Stimulated activated naive B cell treated with anti-CD40 and anti-IgM and Interleukin-4, amounts not matched to agents 10 μg/mL and 1 μg/mL and 100 μg/mL, for 72 hours (primary cell): ENCODE data around the gene PEX1.

Source experiments
- ATAC-seq, 2 donors: fragments of 150-1000 bp; cut with Tn5 transposase; replicated peaks; 2 replicates each; pipeline ENCODE4 v1.10.0; 2021; ENCODE audit warnings: moderate library complexity in 1 of 2
- DNase-seq: peaks from one replicate; pipeline ENCODE4 v3.0.0; 2021
- H3K27ac Mint-ChIP-seq: one replicate; pipeline ENCODE4 v1.8.0; 2022; ENCODE audit warnings: mild to moderate bottlenecking, mixed read lengths
- H3K27me3 Mint-ChIP-seq, 2 donors: one replicate each; pipeline ENCODE4 v1.8.0; 2022; ENCODE audit warnings: mixed read lengths in 2 of 2
- H3K36me3 Mint-ChIP-seq, 2 donors: one replicate each; pipeline ENCODE4 v1.8.0; 2022; ENCODE audit warnings: mixed read lengths in 2 of 2, mild to moderate bottlenecking in 1 of 2
- H3K4me1 Mint-ChIP-seq, 2 donors: one replicate each; pipeline ENCODE4 v1.8.0; 2022; ENCODE audit warnings: mixed read lengths in 2 of 2, mild to moderate bottlenecking in 1 of 2
- H3K4me3 Mint-ChIP-seq, 2 donors: one replicate each; pipeline ENCODE4 v1.8.0; 2022; ENCODE audit warnings: mild to moderate bottlenecking in 2 of 2, mixed read lengths in 2 of 2, moderate library complexity in 1 of 2
- H3K9me3 Mint-ChIP-seq, 2 donors: one replicate each; pipeline ENCODE4 v1.8.0; 2022; ENCODE audit warnings: mixed read lengths in 2 of 2, mild to moderate bottlenecking in 1 of 2

PEX1 gene

DNA sequence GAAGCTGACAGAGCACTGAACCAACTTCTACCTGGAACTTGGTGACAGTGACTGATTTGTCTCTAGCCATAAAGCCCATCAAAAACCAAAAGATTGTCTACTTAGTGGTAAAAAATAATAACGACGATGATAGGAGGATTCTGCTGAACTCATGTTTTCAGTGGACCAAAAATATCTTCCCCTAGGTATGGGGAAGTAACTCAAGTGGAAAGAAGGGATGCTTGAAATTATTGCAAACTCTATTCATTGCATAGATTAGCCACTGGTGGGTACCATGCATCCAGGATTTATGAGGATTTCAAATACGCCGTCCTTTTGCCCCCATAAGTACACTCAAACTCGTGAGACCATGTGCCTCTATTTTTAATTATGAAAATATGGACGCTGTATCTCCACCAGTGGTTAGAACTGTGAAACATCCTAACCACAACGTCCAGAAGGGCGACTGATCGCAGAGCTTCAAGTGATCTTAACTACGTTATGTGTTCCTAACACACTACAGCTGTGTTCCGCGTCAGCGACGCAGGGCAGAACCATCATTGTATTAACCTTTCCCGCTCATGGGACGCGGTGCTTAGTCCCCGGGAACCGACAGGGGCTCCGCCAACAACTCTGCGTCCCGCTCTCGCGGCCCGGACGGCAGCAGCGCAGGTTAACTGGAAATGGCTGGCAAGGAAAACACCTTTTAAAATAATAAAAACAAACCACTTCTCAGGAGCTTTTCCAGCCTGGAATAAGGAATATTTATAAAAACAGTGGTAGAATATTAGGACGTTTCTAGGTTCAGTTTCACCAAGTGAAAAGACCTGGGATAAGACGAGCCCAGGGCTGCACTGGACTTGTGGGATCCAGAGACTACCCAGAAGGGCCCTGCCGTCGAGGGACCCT, 776 bp downstream of the PEX1 start:
- peak overlapping the region; percentile 87 to 91 for H3K4me3 Mint-ChIP-seq
- H3K27me3 Mint-ChIP-seq = no peaks in the 10 kb centered on the region
- peaks cover 9 to 16% of the 10 kb centered on the region in 2 donors for H3K36me3 Mint-ChIP-seq
- DNase-seq (peak; percentile 48), ATAC-seq (peak; percentile 52 to 59)
- H3K9me3 Mint-ChIP-seq = no peaks in the 10 kb centered on the region
- H3K4me1 Mint-ChIP-seq = peaks cover 9 to 12% of the 10 kb centered on the region in 2 donors
- H3K27ac Mint-ChIP-seq = peak overlapping the region; percentile 95

DNA sequence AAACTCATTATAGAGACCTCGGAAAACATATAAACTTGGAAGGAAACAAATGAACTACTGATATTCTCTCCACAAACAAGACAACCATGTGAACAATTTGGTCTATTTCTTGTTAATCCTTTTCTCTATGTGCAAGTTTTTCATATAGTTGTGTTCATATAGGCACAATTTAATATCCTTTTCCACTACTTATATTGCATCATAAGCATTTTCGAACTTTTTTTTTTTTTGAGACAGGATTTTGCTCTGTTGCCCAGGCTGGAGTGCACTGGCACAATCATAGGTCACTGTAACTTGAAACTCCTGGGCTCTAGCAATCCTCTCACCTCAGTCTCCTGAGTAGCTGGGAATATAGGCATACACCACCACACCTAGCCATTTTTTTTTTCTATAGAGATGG, 5.2 kb downstream of the PEX1 start:
- H3K36me3 Mint-ChIP-seq = peaks cover 0 to 2% of the 10 kb centered on the region in 2 donors
- no peaks in the 10 kb centered on the region for H3K9me3 Mint-ChIP-seq
- DNase-seq (no peak), ATAC-seq (no peak)
- H3K27ac Mint-ChIP-seq = no peak overlapping the region
- H3K4me1 Mint-ChIP-seq = peaks cover 7 to 9% of the 10 kb centered on the region in 2 donors
- H3K4me3 Mint-ChIP-seq = no peak overlapping the region
- no peaks in the 10 kb centered on the region for H3K27me3 Mint-ChIP-seq

DNA sequence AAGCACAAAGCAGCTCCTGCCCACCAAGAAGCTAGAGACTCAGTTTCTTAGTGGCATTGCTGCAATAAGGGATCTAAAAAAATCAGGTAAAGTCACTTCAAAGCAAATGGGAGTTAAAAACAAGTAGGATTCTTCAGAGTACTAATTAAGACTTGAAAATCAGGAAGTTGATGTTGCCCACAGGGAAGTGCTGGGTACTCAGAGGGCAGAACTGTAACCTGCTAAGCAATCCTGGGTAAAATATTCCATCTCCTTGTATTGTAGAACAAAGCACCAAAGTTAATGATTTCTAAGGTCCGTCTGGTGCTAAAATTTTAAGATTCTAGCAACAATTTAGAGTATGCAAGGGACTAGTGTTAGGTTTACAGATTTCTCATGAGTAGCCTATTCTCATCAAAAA, 8.3 kb downstream of the PEX1 start:
- Mint-ChIP-seq H3K36me3 (peaks cover 9 to 18% of the 10 kb centered on the region in 2 donors), H3K27me3 (no peaks in the 10 kb centered on the region), H3K27ac (no peak overlapping the region), H3K4me3 (no peak overlapping the region), H3K4me1 (peaks cover 0 to 6% of the 10 kb centered on the region in 2 donors), H3K9me3 (no peaks in the 10 kb centered on the region)
- DNase-seq = no peak
- no peak for ATAC-seq

DNA sequence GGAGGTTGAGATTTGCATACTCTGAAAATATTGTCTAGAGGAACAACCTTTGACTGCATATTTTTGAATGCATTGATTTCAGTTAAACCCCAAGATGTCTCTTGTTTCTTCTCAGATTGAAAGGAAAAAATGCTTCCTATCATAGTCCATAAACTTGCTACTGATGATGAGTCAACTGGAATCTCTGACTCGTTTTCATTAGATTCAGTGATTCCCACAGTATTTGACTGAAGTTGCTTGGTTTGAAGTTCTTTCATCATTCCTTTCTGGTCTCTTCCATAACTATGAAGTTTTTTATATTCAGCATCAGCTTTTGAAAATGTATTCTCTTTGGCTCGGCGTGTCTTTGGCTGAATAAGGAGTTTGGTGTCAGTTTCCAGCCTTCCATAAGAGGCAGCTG, 10.7 kb downstream of the PEX1 start:
- Mint-ChIP-seq H3K27ac (no peak overlapping the region), H3K4me1 (peaks cover 0 to 6% of the 10 kb centered on the region in 2 donors), H3K9me3 (no peaks in the 10 kb centered on the region), H3K4me3 (no peak overlapping the region), H3K27me3 (no peaks in the 10 kb centered on the region), H3K36me3 (peaks cover 9 to 26% of the 10 kb centered on the region in 2 donors)
- no peak for DNase-seq
- ATAC-seq = no peak

DNA sequence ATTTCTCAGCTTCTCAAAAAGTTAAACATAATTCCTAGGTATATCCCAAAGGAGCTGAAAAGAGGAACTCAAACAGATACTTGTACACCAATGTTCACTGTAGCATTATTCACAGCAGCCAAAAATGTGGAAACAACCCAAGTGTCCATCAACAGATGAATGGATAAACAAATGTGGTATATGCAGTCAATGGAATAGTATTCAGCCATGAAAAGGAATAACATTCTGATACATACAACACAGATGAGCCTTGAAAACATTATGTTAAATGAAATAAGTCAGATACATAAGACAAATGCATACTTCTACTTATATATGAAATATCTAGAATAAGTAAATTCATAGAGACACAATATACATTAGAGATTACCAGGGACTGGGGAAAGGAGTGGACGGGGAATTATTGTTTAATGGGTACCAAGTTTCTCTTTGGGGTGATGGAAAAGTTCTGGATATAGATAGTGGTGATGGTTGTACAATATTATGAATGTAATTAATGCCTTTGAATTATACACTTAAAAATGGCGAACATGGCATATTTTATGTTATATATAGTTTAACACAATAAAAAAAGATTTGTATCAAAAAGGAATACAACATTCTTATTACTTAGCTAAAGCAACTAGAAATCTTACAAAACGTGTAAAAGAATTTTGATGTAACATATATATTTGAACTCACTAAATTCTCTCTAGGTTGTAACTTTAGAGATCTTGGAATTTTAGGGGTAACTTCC, 15.0 kb downstream of the PEX1 start:
- H3K9me3 Mint-ChIP-seq = no peaks in the 10 kb centered on the region
- ATAC-seq = no peak
- H3K36me3 Mint-ChIP-seq = peaks cover 9 to 32% of the 10 kb centered on the region in 2 donors
- H3K27me3 Mint-ChIP-seq = no peaks in the 10 kb centered on the region
- H3K4me3 Mint-ChIP-seq = no peak overlapping the region
- H3K27ac Mint-ChIP-seq = no peak overlapping the region
- no peak for DNase-seq
- peaks cover 0 to 6% of the 10 kb centered on the region in 2 donors for H3K4me1 Mint-ChIP-seq

DNA sequence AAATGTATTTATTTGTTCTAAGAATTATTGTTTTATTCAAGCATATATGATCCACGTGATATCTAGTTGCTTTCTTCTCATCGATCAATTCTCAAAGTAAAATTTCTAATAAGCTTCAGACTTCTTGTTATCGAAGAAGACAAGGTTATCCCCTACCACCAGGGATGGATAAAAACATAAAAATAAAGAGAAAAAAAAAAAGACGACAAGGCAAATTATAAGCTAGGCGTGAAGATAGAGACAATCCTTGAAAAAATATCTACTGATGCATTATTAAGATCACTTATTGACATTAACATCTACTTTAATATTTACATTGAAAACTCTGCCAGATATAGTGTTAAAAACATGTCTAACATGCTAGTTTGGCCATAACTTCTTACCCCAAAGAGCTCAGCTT, 19.4 kb downstream of the PEX1 start:
- ATAC-seq (no peak), DNase-seq (no peak)
- no peaks in the 10 kb centered on the region for H3K4me1 Mint-ChIP-seq
- H3K27ac Mint-ChIP-seq = no peak overlapping the region
- no peak overlapping the region for H3K4me3 Mint-ChIP-seq
- peaks cover 13 to 27% of the 10 kb centered on the region in 2 donors for H3K36me3 Mint-ChIP-seq
- H3K9me3 Mint-ChIP-seq = no peaks in the 10 kb centered on the region
- no peaks in the 10 kb centered on the region for H3K27me3 Mint-ChIP-seq

DNA sequence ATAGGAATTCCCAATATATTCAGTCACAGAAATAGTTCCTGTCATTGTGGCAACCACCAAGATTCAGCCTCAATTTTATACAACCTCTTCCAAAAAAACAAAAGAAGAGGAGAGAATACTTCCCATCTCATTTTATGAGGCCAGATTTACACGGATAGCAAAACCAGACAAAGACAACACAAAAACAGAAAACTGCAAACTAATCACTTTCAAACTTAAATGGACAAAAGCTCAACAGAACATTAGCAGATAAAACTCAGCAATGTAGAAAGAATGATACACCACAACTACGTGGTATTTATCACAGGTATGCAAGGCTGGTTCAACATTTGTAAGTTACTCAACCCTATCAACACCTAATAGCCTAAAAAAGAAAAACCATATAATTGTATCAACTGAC, 22.0 kb downstream of the PEX1 start:
- H3K4me3 Mint-ChIP-seq = no peak overlapping the region
- peaks cover 16 to 24% of the 10 kb centered on the region in 2 donors for H3K36me3 Mint-ChIP-seq
- DNase-seq (no peak), ATAC-seq (no peak)
- no peaks in the 10 kb centered on the region for H3K27me3 Mint-ChIP-seq
- no peaks in the 10 kb centered on the region for H3K4me1 Mint-ChIP-seq
- no peak overlapping the region for H3K27ac Mint-ChIP-seq
- no peaks in the 10 kb centered on the region for H3K9me3 Mint-ChIP-seq

DNA sequence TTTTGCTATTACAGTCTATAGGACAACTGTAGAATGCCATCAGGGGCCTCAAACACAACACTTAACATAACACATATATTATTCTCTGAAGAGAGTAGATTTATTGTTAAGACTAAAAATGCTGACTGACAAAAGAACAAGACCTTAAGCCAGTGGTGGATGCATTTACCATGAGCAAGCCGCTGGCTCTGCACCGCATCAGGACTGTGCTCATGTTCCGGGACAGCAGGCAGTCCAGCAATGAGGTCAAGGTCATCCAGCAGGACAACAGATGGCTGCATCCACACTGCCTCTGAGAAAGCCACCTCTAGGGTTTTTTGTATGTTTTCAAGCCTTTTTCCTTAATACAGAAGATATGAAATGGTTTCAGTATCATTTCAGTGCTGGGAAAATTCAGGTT, 23.8 kb downstream of the PEX1 start:
- H3K27ac Mint-ChIP-seq = no peak overlapping the region
- H3K4me1 Mint-ChIP-seq = no peaks in the 10 kb centered on the region
- no peak overlapping the region for H3K4me3 Mint-ChIP-seq
- H3K9me3 Mint-ChIP-seq = no peaks in the 10 kb centered on the region
- H3K36me3 Mint-ChIP-seq = peaks cover 16 to 31% of the 10 kb centered on the region in 2 donors
- no peak for DNase-seq
- H3K27me3 Mint-ChIP-seq = no peaks in the 10 kb centered on the region
- no peak for ATAC-seq

DNA sequence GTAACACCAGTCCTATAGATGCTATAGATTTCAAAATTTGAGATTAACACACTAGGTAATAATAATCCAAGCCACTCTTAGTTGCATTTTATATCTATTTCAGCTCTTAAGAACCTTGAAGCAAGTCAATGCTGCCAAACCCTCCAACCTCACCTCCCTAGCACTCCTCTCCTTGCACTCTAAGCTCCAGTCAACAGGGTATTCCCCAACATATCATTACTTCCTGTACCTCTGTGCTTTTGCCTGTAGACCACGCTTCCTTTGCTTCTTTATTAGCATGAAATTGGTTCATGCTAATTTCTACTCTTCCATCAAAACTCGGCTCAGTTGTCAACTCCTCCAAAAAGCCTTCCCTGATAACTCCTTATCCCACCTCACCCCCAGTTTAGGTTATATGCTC, 24.6 kb downstream of the PEX1 start:
- no peak for ATAC-seq
- Mint-ChIP-seq H3K4me3 (no peak overlapping the region), H3K4me1 (no peaks in the 10 kb centered on the region), H3K27me3 (no peaks in the 10 kb centered on the region), H3K27ac (no peak overlapping the region), H3K9me3 (no peaks in the 10 kb centered on the region), H3K36me3 (peaks cover 19 to 37% of the 10 kb centered on the region in 2 donors)
- no peak for DNase-seq

DNA sequence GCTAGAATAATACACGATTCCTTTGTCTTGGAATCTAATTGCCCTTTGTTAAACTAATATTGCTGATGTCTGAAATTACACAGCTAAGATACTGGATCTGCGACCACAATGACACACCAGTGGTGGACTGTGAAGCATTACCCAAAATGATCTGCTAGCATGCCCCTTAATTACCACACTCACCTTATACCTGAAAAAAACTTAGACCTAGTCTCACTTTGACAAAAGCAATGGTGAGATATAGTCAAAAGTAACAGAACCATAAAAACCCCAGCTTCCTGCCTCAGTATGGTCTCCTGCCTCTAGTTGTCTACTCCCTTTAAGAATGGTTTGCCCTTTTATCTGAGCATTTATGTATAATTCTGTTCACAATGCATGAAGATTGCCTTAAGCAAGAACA, 29.8 kb downstream of the PEX1 start:
- ATAC-seq = no peak
- H3K27me3 Mint-ChIP-seq = no peaks in the 10 kb centered on the region
- DNase-seq = no peak
- H3K9me3 Mint-ChIP-seq = no peaks in the 10 kb centered on the region
- H3K36me3 Mint-ChIP-seq = peaks cover 17 to 29% of the 10 kb centered on the region in 2 donors
- no peak overlapping the region for H3K4me3 Mint-ChIP-seq
- no peaks in the 10 kb centered on the region for H3K4me1 Mint-ChIP-seq
- H3K27ac Mint-ChIP-seq = no peak overlapping the region

DNA sequence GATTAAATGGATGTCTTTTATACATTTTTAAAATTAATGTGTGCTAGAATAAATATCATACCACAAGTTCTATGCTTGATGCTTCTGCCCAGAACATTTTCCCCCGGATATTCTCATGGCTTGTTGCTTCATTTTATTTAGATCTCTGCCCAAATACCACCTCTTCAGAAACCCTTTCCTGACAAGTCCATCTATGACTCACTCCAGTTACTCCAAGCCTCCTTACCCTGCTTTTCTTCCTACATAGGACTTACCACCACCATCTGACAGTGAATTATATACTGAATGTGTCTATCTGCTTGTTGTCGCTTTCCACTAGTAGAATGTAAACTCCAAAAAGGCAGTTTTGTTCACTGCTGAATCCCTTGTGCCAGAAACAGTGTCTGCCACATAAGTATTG, 31.4 kb downstream of the PEX1 start:
- Mint-ChIP-seq H3K9me3 (no peaks in the 10 kb centered on the region), H3K4me1 (no peaks in the 10 kb centered on the region), H3K27me3 (no peaks in the 10 kb centered on the region), H3K27ac (no peak overlapping the region), H3K4me3 (no peak overlapping the region), H3K36me3 (peaks cover 19 to 32% of the 10 kb centered on the region in 2 donors)
- ATAC-seq = no peak
- no peak for DNase-seq

DNA sequence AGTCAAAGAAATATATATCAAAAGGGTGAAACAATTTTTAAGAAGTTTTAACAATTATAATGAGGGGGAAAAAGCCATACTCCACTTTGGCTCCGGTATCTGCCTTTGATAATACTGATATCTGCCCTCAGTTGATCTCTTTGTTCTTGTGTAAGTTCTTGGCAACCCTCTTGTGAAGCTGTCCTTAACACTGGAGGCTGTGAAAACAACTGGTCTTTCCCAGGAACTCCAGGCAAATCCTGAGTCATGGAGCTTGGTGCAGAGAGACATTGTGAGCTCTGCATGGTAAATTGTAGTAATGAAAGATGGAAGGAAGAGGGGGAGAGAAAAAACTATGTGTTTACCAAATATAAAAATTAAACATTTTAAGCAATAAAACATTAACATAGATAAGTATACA, 38.7 kb downstream of the PEX1 start:
- ATAC-seq = no peak
- no peaks in the 10 kb centered on the region for H3K9me3 Mint-ChIP-seq
- no peak for DNase-seq
- no peak overlapping the region for H3K27ac Mint-ChIP-seq
- H3K4me3 Mint-ChIP-seq = no peak overlapping the region
- H3K4me1 Mint-ChIP-seq = no peaks in the 10 kb centered on the region
- H3K27me3 Mint-ChIP-seq = no peaks in the 10 kb centered on the region
- peaks cover 17 to 22% of the 10 kb centered on the region in 2 donors for H3K36me3 Mint-ChIP-seq

DNA sequence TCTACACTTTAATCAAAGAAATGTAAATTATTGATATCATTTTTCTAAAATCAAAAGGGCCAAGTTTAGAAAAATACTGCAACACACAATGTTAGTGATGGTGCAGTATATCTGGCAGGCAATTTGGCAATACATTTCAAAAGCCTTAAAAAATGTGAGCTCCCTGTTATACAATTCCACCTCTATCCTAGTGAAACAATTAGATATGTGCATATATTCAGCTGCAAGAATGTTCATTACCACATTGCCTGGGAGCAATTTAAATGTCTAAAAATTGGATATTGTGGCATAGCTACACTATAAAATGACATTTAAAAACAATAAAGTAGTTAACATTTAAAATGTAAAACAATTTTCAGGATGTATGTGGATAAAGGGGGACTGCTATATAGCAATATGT, 40.5 kb downstream of the PEX1 start:
- H3K36me3 Mint-ChIP-seq = peaks cover 15 to 21% of the 10 kb centered on the region in 2 donors

DNA sequence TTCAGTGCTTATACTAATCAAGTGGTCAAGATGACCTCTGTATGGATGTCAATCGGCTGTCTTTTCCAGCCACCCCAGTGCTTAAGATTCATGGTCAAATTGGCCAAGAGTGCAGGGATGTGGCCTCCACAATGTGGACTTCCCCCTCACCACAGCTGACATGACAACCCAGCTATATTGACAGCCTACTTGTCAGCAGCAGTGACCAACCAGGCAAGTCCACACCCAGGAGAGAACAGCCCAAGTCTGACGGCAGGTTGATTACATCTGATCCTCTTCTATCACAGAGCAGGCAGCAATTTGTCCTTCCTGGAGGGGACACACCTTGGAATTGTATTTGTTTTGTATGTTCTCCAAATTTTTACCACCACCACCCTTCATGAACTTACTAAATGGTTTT, 42.3 kb downstream of the PEX1 start:
- Mint-ChIP-seq H3K4me3 (no peak overlapping the region), H3K27ac (no peak overlapping the region), H3K4me1 (no peaks in the 10 kb centered on the region), H3K27me3 (no peaks in the 10 kb centered on the region), H3K9me3 (no peaks in the 10 kb centered on the region), H3K36me3 (peaks cover 11 to 14% of the 10 kb centered on the region in 2 donors)
- no peak for ATAC-seq
- DNase-seq = no peak

More for the DNA sequence above, 40.5 kb downstream of the PEX1 start:
- ATAC-seq = no peak
- Mint-ChIP-seq H3K4me3 (no peak overlapping the region), H3K9me3 (no peaks in the 10 kb centered on the region), H3K4me1 (no peaks in the 10 kb centered on the region), H3K27me3 (no peaks in the 10 kb centered on the region), H3K27ac (no peak overlapping the region)
- no peak for DNase-seq
